Activated T-cell treated with anti-CD3 and anti-CD28 coated beads for 1 hour (primary cell): Measurements from ENCODE around the gene BLM.

Experiments
- DNase-seq: peaks from one replicate; pipeline ENCODE4 v3.0.0-alpha.2; 2020; ENCODE audit warnings: low read depth

Gene BLM

DNA sequence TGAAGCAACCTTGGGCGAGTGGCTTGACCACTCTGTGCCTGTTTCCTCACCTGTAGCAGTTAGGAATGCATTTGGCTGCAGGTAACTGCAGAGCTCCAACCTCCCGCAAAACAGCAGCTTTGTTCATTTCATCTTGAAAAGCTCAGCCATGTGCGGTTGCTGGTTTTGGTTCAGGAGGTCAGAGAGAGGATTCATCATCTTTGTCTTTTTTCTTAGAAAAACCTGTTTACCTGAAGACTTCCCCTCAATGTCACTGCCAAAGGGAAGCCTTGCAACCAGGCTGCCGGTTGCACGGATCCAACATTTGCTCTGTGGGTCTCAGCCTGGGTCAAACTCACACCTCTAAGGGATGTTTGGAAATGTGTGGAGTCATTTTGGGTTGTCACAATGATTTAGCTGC is 134.8 kb downstream of the BLM start:
- no peak for DNase-seq

DNA sequence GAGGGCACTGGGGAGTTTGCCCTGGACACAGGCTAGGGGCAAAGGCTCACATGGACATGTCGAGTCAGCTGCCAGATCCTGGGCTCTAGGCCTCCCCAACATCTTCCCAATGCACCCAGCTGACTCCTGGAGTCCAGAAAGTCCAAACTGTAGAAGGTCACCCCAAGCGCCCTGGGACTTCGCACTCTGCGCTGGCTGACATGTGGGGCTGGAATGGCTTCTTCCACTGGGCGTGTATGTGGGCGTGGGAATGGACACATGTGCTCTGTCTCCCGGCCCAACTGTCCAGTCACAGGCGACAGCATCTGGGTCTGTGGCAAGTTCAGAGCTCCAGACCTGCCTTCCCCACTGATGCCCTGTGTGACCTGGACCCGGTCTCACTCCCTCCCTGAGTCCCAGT is 138.0 kb downstream of the BLM start:
- DNase-seq = no peak

DNA sequence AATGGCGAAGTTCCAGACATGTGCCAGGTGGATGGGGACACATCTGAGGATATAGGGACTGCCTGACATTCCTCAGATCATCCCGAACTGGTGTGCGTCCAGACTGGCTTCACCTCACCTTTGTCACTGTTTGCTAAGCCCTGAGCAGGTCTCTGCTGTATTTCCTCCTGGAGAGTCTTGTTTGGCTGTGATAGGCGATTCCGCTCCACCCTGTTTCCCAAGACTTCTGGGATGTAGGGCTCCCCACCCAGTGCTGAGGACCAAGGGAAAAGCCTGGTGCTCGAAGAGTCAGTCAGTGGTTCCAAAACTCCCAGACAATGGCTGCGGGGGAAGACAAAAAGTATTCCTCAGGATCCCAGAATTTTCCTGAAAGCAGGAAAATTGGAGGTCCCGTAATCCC is 140.2 kb downstream of the BLM start:
- DNase-seq = no peak

DNA sequence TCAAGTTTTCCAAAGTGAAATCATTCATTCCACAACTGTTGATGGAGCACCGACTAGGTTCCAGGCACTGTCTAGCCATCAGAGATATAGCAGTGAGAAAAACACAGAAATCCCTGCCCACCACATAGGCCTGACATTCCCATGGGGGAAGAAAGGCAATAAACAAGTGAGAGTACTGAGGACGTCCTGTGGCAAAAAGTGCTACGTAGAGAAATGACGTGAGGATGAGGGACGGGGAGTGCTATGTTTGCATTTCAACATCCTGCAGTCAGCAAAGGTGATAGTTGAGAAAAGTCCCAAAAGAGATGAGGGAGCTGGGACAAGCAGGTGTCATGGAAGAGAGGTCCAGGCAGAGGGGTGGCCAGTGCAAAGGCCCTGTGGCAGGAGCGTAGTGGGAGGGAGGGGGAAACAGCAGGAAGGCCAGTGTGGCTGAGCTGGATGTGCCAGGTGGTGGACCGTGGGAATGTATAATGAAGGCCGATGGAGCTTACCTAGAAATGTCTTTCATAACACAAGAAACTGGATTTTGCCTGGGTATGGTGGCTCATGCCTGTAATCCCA is 140.8 kb downstream of the BLM start:
- no peak for DNase-seq

DNA sequence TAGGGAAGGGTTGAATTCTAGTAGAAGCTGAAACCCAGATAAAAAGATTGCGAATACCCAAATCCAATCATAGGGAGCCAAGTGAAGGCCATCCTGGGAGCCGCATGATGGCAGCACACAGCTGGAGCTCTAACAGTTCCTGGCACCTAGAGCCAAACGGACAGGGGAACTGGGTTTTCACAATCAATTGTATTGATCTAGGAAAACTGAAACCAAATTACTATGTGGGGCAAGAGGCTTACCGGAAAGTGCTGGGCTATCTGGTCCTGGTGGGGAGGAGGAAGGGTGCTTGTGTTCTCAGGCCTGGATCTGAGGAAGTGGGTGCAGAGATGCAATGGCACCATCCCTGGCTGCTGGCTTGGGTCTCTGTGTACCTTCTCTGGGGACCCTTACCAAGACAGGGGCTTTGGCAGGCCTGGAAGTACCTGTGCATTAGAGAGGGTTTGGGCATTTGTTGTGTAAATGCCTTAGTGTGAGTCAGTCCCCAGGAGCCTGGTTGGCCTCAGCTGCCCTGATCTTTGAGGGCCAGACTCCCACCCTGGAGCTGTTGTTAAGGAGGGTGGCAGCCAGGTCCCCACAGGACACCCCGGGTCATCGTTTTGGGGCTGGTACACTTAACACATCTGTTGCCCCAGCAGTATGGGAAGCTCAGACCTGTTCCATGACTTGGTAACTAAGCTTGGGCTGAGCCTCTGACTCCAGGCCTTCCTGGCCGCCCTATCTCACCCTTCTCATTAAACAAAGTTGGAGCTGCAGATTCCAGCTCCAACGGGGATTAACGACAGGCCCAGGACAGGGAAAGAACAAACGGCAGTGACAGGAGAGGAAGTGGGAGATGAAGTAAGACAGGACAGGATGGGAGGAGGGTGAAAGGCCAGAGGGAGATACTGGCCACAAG is 142.3 kb downstream of the BLM start:
- no peak for DNase-seq

DNA sequence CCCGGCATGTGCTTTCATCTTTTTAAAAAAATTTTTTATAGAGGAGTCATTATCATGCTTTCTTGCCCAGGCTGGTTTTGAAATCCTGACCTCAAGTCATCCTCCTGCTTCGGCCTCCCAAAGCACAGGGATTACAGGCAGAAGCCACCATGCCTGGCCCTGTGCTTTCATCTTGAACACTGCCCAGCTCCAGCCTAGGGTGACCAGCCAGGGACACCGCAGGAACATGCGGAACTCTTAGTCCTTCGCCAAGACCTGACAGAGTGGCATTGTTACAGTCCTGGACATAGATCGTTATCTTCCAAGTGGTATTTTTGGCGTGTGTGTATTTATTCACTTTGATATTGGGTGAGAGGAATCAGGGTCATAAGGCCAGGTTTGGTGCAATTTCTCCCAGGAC is 143.3 kb downstream of the BLM start:
- no peak for DNase-seq

DNA sequence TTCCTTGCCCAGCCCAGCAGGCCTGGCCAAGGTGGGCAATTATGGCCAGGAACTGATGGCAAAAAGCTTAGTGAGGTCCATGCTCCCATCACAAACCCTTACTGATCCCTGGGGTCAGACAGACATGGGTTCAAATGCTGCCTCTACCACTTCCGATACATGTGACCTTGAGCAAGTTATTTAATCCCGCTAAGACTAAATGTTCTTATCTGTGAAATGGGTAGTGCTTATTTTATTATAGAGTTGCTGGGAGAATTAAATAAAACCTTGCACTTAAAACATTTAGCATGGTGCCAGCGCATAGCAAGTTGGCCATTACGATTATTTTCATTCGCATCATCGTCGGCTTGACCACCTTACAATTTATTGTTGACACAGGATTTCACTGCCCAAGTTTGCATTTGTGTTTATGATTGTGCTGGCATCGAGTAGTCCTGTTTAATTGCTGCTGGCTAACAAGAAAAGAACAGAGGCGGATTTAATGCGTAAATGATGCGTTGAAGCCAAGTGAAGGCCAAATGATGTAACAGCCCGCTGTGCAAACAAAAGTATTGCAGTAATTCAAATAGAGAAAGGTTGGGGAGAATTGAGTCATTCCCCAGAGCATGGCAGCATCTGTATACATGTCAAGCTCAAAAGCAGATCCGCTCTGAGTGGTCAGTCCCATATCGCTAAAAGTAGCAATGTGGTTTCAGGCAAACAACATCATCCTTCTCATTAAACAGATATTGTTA is 144.0 kb downstream of the BLM start:
- DNase-seq = no peak

DNA sequence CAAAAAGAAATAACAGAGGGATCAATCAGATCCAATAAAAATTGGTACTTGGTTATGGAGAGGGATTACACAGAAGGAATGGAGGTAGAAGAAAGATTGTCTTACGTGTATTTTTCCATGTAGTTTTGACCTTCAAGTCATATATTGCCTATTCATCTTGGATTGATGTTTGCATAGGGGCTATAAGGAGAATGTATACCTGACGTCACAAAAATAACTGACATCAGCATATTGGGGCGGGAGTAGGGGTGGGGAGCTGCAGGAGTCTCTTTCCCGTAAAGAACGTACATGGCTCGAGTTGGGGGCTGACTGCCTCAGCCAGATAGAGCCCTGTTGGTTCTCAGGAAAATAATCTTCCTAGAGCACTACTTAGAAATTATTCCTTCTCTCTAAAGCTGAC is 145.3 kb downstream of the BLM start:
- DNase-seq = no peak

DNA sequence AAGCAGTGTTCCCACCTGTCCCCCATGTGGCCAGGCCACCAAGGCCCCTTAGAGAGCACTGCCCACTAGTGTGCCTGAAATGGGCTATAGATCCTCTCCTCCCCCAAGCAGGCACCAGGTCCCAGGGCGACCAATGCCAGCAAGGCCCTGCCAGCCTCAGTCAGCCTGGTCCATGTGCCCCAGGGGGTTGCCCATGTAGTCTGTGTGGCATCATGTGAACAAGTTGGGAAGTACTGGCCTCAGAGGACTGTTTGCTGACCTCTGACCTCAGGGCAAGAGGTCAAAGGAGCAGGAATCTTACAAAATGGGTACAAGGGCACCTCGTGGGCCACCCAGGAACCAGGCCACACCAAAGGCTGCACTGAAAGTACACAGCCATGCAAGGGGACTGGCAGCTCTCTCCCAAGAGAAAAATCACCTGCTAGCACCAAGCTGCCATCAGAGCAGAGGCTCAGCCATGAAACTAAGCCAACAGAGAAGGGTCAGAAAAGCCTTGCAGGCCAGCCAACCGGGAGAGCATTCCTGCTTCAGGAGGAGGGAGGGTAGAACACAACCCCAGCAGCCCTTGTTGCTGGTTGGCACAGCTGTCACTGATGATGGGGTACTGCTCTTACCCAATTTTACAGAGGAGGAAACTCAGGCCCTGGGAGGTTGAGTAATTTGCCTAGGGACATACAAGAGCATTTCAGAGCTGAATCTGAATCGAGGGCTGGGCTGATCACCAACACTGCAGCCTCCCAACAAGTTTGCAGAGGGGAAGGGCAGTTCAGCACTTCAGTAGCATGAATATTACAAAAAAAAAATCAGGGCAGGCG is 146.0 kb downstream of the BLM start:
- no peak for DNase-seq

DNA sequence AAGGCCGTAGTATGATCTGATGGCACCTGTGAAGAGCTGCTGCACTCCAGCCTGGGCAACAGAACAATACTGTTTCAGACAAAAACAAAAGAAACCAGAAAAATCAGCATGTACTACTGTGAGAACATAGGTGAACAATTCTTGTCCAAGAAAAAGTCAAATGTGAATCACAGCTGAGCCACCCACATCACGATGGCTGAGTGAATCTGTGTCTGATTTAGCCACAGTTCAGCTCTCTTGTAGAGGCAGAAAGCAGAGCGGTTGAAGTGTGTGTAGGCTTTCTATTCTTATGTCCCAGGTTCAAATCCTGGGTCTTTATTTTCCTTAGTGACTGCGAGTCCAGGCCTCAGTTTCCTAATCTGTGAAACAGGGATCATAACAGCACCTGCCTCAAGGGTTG is 146.8 kb downstream of the BLM start:
- DNase-seq = no peak

DNA sequence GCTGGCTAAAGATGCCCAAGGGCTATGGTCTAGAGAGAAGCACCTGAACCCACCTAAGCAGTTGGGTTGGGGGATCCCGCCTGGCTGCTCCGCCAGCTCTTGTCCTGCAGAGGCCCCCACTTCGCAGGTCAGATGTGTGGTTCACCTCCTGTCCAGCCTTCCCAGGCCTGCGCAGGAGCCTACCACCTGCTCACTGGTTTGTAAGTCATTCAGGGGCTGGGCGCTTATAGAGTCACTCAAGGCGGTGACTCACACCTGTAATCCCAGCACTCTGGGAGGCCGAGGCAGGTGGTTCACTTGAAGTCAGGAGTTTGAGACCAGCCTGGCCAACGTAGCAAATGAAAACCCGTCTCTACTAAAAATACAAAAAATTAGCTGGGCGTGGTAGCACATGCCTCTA is 147.4 kb downstream of the BLM start:
- DNase-seq = no peak

DNA sequence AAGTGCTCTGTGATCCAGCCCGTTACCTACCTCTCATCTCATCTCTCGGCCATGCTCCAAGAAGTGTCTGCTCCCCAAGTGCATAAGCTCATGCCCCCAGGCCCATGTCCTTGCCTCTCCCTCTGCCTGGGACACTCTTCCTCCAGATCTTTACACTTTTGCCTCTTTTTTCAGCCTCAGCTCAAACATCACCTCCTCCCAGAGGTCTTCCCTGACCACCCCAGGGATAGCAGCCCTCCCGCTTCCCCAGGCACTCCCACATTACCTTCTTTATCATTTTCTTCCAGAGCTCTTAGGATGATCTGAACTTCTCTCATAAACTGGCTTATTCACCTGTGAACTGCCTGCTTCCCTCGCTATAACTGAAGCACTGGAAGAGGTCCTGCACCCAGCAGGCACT is 148.6 kb downstream of the BLM start:
- no peak for DNase-seq
